ENCODE data around the gene VWDE. TPM values are rescaled to one million over a fixed set of nuclear protein-coding genes. Genes with fewer than 3 reads are reported as not detected.

The VWDE gene
- polyA plus RNA-seq, 2 of the 4 experiments (the other 2 are of a cell fraction): 1.2 to 2.4 TPM

DNA sequence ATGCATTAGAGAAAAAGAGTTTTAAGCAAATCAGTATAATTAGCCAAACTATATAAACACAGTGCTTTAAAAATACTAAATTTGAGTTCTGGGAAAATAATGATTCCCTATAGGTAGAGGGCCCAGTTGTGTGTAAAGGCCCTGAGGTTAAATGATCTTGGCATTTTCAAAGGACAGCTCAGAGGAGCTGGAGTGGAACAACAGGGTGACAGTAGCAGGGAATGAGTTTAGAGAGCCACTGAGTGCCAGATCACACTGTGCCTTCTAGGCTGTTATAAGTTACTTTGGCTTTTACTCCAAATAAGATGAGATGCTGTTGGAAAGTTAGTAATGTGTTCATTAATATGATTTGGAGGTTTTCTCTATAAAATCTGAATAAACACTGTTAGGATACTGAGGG lies 34.6 kb downstream of the VWDE start:
- ATAC-seq: no peak; a peak in 1 of 6 replicates
- TF ChIP-seq, protein P1, sequence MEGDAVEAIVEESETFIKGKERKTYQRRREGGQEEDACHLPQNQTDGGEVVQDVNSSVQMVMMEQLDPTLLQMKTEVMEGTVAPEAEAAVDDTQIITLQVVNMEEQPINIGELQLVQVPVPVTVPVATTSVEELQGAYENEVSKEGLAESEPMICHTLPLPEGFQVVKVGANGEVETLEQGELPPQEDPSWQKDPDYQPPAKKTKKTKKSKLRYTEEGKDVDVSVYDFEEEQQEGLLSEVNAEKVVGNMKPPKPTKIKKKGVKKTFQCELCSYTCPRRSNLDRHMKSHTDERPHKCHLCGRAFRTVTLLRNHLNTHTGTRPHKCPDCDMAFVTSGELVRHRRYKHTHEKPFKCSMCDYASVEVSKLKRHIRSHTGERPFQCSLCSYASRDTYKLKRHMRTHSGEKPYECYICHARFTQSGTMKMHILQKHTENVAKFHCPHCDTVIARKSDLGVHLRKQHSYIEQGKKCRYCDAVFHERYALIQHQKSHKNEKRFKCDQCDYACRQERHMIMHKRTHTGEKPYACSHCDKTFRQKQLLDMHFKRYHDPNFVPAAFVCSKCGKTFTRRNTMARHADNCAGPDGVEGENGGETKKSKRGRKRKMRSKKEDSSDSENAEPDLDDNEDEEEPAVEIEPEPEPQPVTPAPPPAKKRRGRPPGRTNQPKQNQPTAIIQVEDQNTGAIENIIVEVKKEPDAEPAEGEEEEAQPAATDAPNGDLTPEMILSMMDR (IDR thresholded peaks at IDR 0.05): no peak
- TF ChIP-seq KDM5A (IDR thresholded peaks at IDR 0.05) (no peak), CEBPB (IDR thresholded peaks at IDR 0.05) (no peak), JUN (IDR thresholded peaks at IDR 0.05) (no peak), TP53 (CRISPR knock-in tag; IDR thresholded peaks at IDR 0.05) (no peak), FOSL2 (IDR thresholded peaks at IDR 0.05) (no peak), FOSL2 (CRISPR knock-in tag; IDR thresholded peaks at IDR 0.05) (no peak), TFCP2L1 (CRISPR knock-in tag; IDR thresholded peaks at IDR 0.05) (no peak), HDAC2 (IDR thresholded peaks at IDR 0.05) (no peak), GATA3 (IDR thresholded peaks at IDR 0.05; ENCODE audit: borderline replicate concordance) (no peak), FOSB (CRISPR knock-in tag; IDR thresholded peaks at IDR 0.05) (no peak), ZC3H11A (IDR thresholded peaks at IDR 0.05) (no peak), POLR2A (IDR thresholded peaks at IDR 0.05; ENCODE audit: low read length) (no peak), POLR2AphosphoS2 (conservative IDR thresholded peaks at IDR 0.05; ENCODE audit: low read length) (no peak)
- TF ChIP-seq, protein P2, sequence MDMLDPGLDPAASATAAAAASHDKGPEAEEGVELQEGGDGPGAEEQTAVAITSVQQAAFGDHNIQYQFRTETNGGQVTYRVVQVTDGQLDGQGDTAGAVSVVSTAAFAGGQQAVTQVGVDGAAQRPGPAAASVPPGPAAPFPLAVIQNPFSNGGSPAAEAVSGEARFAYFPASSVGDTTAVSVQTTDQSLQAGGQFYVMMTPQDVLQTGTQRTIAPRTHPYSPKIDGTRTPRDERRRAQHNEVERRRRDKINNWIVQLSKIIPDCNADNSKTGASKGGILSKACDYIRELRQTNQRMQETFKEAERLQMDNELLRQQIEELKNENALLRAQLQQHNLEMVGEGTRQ (IDR thresholded peaks at IDR 0.05): no peak
- TF ChIP-seq, protein P3, sequence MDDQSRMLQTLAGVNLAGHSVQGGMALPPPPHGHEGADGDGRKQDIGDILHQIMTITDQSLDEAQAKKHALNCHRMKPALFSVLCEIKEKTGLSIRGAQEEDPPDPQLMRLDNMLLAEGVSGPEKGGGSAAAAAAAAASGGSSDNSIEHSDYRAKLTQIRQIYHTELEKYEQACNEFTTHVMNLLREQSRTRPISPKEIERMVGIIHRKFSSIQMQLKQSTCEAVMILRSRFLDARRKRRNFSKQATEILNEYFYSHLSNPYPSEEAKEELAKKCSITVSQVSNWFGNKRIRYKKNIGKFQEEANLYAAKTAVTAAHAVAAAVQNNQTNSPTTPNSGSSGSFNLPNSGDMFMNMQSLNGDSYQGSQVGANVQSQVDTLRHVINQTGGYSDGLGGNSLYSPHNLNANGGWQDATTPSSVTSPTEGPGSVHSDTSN (IDR thresholded peaks at IDR 0.05): no peak
- no peak overlapping the region for H3K4me3 ChIP-seq
- no peaks in the 10 kb centered on the region for H3K4me1 ChIP-seq
- POLR2A ChIA-PET: no interaction called here
- CTCF ChIA-PET: interaction anchor here (1.0 kb wide), 1 partner anchor 121 kb away, joined by 3 read pairs; no protein-coding TSS in a partner anchor
- no peak for FAIRE-seq
- H3K27ac ChIP-seq: no peak overlapping the region
- DNase-seq (ENCODE audit: low read depth in 1 of 2, low spot score in 1 of 2): no peak
- H3K4me2 ChIP-seq: no peak overlapping the region
- no peaks in the 10 kb centered on the region for H3K9me3 ChIP-seq

DNA sequence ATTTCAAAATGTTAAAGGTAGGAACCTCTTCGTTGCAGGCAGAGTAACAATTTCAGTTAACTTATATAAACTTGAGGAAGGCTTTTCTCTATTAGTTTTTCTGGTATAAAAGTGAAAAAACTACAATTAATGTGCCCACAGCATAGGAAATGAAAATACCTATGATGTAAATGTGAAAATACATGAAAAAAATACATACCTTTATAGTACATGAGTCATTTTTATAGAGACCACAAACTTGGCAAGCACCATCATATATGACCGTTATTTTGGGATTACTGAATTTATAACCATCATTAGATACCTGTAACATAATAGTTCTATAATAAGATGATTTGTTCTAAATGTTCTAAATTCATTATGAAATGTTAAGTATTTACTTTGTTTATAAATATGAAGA lies 42.7 kb downstream of the VWDE start:
- WGBS (ENCODE audit: missing lambda C conversion rate): 5% methylated on average over 2 of the region's 2 CpGs
- Histone ChIP-seq H3K4me1 (no peaks in the 10 kb centered on the region), H3K27ac (no peak overlapping the region), H3K4me3 (no peak overlapping the region), H3K9me3 (no peaks in the 10 kb centered on the region), H3K4me2 (no peak overlapping the region)
- ChIA-PET POLR2A (no interaction called here), CTCF (no interaction called here)
- TF ChIP-seq MYC (IDR thresholded peaks at IDR 0.05; ENCODE audit: borderline replicate concordance, low read length) (no peak), ZC3H11A (IDR thresholded peaks at IDR 0.05) (no peak), FOXS1 (CRISPR knock-in tag; IDR thresholded peaks at IDR 0.05) (no peak), RARB (CRISPR knock-in tag; IDR thresholded peaks at IDR 0.05) (no peak), NFE2L2 (conservative IDR thresholded peaks at IDR 0.05; ENCODE audit: low read length) (no peak), ZFP36 (IDR thresholded peaks at IDR 0.05; ENCODE audit: borderline replicate concordance, partially characterized antibody) (no peak), GATA3 (IDR thresholded peaks at IDR 0.05; ENCODE audit: borderline replicate concordance) (no peak), CHD2 (IDR thresholded peaks at IDR 0.05; ENCODE audit: low read length, partially characterized antibody) (no peak), NR3C1 (IDR thresholded peaks at IDR 0.05) (no peak), HOXB5 (CRISPR knock-in tag; IDR thresholded peaks at IDR 0.05) (no peak)
- TF ChIP-seq, protein P4, sequence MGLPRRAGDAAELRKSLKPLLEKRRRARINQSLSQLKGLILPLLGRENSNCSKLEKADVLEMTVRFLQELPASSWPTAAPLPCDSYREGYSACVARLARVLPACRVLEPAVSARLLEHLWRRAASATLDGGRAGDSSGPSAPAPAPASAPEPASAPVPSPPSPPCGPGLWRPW (IDR thresholded peaks at IDR 0.05): no peak
- TF ChIP-seq, protein P3 (IDR thresholded peaks at IDR 0.05): no peak
- TF ChIP-seq, protein P5, sequence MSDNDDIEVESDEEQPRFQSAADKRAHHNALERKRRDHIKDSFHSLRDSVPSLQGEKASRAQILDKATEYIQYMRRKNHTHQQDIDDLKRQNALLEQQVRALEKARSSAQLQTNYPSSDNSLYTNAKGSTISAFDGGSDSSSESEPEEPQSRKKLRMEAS (IDR thresholded peaks at IDR 0.05): no peak
- TF ChIP-seq, protein P2 (IDR thresholded peaks at IDR 0.05): no peak
- TF ChIP-seq, protein P6, sequence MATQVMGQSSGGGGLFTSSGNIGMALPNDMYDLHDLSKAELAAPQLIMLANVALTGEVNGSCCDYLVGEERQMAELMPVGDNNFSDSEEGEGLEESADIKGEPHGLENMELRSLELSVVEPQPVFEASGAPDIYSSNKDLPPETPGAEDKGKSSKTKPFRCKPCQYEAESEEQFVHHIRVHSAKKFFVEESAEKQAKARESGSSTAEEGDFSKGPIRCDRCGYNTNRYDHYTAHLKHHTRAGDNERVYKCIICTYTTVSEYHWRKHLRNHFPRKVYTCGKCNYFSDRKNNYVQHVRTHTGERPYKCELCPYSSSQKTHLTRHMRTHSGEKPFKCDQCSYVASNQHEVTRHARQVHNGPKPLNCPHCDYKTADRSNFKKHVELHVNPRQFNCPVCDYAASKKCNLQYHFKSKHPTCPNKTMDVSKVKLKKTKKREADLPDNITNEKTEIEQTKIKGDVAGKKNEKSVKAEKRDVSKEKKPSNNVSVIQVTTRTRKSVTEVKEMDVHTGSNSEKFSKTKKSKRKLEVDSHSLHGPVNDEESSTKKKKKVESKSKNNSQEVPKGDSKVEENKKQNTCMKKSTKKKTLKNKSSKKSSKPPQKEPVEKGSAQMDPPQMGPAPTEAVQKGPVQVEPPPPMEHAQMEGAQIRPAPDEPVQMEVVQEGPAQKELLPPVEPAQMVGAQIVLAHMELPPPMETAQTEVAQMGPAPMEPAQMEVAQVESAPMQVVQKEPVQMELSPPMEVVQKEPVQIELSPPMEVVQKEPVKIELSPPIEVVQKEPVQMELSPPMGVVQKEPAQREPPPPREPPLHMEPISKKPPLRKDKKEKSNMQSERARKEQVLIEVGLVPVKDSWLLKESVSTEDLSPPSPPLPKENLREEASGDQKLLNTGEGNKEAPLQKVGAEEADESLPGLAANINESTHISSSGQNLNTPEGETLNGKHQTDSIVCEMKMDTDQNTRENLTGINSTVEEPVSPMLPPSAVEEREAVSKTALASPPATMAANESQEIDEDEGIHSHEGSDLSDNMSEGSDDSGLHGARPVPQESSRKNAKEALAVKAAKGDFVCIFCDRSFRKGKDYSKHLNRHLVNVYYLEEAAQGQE (IDR thresholded peaks at IDR 0.05): no peak
- FAIRE-seq: no peak
- no peak for DNase-seq (ENCODE audit: low read depth in 1 of 2, low spot score in 1 of 2)
- ATAC-seq: no peak
